SHP77 treated with DMSO at 0.1 percent for 48 hours (cell line): ENCODE measurements around the gene MAN1A1.
A peak's percentile ranks its signal among the peaks of the same experiment; 100 is the strongest.

Source experiments
- DNase-seq: peaks from one replicate; lab custom pipeline; 2025; lab: John Stamatoyannopoulos, UW

Gene MAN1A1

DNA sequence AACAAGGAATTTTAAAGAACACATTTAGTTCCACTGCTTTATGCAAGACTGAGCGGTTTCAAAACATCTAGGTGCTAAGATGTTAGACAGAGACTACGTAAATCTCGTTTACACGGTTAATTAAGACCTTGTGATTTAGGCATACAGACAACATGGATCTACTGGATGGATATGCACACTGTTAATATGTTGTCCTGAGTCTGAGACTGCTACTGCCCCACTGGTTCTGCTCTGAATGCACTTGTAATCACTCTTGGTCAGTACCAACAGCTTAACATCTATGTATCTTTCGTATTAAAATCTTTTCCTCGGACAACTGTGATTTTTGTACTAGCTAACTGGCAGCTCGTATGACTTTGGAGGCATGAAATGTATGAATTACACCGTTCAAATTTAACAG is 3.1 kb downstream of the MAN1A1 start:
- no peak for DNase-seq

DNA sequence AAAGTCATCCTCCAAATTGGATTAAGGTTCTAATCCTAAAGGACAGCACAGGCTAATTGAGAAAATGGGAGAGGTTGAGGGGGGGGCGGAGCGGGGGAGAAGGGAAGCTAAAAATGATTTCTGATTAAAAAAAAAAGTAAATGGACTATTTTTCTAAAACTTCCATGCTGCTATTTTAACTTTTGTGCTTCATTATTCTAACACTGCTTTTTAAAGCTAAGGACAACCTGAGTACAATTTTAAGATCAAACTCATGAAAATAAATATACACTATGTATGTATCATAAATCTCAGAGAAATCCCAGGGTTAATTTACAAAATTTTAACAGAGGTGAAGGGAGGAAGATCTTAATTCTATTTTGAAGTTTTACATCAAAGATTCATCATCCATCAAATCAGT is 4.4 kb downstream of the MAN1A1 start:
- no peak for DNase-seq

DNA sequence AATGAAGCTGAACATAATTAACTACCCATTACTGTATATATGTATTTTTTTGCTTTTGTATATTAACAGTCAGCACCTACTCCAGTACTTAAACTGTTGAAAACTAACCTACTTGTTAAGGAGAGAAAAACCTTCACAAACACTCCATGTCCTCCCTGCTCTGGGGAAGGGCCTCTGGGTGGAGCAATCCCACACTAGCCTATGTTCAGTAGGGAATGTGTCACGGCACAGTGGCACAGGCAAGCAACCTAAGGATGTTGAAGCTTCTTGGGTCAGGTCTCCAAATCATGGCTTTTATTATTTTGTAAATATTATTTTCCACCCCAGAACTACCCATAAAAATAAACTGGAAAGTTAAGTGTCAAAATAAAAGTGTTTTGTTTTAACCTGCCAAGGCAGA is 5.3 kb downstream of the MAN1A1 start:
- DNase-seq, result no peak

DNA sequence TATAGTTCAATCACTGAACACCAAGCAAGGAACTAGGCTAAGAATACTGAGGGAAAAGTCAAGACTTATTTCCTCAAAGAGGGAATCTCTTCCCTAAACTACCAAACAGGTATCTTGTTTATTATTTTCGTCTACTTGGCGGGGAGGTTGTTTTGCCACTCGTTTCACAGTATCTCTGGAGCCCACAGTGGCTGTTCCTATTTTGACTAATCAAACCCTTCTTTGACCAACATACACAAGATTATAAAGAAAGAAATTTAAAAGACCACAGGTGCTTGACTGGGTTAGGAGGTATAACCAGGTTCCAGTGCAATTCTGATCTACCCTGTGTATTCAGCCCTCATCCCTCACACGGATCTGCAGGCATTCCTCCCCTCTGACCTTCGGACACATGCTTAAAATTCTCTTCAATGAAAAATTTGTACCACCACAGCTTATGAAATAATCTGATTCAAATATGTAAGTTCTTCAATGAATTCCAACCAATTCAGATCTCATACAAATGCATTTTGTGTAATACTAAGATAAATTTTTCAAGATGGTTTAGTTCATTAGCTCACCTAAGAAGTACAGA is 5.9 kb downstream of the MAN1A1 start:
- no peak for DNase-seq

DNA sequence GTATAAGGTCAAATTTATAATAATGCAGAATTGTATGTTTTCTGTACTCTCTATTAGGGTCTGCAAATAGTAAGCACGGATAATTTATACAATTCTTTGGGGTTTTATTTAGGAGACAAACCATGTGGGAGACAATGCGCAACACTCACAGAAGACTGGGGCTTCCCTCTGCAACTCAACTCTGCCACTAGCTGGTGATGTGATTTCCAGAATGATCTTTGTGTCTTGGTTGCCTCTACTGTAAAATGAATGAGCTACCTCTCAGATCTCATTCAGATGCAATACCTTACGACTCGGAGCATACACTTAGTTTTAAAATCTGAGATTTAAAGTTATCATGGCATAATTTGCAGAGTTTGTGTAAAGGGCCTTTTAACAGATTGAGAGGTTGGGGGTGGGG is 6.4 kb downstream of the MAN1A1 start:
- DNase-seq, result no peak

DNA sequence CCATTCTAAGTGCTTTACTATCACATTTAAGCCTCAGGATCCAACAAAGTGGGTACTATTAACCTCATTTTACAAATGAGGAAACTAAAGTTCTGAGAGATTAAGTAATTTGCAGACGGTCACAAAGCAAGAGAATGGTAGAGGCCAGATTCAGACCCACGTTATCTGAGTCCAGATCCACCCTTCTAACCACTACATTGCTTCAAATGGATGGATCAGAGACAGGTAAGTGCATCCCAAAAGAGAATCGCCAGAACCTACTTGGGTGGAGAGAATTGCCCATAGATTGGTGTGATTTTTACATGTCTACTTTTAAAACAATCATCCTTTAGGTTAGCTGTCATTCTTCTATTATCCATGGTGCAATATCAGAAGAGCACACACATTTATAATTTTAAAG is 7.1 kb downstream of the MAN1A1 start:
- no peak for DNase-seq

DNA sequence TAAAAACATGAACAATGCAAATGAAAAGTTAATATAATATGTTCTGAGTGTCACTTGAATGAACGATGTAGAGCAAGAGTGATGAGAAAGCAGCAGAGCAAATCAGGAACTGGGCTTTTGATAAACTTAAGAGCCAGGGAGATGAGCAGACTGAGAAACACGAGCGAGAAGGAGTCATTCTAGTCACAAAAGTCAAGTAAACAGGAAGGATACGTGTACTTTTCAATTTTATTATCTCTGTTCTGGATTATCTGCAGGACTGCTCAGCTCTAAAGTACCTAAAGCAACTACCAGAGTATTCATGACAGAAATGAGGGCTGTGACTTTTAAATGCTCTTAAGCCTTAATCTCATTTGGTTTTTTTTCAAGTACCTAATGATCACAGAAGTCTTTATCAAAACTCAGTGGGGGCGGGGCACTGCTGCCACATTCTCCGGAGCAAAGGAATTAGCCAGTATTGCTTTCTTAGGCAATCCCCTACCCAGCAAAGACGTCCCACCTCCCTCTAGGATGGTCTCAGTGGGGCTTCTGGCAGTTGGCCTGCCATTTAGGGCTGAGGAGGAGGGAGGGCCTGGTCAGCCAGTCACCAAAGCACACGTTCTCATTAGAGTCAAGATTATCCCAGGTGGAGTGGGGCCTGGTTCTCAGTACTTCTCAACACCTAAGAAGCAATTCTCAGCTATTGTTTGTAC is 8.6 kb downstream of the MAN1A1 start:
- DNase-seq, result no peak

DNA sequence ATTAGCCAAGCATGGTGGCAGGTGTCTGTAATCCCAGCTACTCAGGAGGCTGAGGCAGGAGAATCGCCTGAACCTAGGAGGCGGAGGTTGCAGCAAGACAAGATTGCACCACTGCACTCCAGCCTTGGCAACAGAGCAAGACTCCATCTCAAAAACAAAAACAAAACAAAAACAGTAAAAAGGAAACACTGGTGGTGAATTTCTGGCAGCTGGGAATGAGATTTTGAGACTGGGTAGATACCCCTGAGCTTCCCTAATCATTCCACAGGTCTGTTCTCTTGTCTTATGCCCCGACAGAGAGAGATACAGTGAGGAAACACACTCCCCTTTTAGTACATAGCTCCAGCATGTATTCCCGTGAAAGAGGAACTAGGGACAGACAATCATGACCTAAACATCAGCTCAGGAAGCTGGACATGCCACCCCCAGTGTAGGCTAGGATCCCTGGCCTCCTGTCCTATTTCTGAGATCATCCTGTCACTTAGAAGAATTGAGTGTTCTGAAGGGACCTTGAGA is 9.6 kb downstream of the MAN1A1 start:
- DNase-seq, result no peak

DNA sequence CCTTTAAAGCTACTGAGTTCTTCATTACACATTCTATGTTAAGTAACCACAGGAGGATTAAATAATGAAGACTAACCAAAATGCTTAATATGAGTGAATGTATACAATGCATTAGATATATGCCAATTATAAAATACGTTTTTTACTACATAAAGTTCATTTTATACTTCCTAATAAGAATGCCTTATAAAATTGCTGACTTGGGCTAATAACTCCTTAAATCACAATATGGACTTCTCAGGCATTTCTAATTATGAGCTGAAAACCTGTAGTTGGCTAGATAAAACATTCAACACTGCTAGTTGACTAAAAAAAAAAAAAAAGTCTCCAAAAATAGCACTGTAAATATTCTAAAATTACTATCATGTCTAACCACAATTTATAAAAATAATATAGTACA is 11.8 kb downstream of the MAN1A1 start:
- DNase-seq, result no peak

DNA sequence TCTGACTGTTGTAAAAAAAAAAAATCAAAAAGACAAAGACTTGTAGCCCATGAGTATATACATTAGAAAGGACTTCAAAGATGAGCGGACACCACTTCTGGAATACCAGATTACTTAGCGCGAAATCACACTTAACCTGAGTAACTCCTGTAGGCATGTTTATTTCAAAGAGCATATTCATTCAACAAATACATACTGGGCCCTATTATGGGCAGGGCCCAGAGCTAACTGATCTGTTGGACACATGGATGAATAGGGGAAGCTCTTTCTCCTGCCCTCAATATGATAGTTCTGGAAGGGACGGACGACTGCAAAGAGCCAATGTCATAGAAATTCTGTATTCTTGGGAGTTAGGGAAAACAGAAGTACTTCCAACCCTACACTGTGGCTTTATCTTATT is 12.3 kb downstream of the MAN1A1 start:
- DNase-seq, result no peak

DNA sequence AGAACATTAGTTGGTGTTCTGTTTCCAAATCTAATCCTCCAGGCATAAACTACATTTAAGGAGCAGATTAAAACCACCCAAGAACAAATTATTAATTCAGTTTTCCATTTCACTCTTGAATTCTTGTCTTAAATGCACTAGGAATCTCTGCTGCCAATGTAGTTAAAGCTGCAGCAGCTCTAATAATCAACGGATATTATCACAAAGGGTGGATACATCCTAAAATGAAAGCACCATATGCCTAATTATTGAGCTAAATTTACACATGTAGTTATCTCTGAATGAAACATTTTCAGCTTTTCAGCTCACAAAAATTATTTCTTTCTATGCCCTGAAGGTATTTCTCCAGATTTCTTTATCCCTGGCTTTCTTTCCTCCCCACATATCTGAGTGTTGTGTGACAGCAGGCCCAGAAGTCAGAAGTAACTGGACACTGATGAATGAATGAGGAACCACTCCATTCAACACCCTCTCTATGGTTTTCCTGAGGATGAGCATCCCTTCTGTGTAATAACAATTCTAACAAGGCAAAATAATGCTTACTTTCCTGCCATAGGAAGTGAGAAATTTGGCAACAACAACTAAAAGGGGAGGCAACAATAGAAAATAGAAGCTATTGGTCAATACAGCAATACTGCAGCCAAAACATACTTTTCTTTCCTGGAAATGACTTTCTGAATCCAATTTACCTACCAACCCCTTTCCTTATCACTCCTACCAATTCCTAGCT is 14.9 kb downstream of the MAN1A1 start:
- no peak for DNase-seq

DNA sequence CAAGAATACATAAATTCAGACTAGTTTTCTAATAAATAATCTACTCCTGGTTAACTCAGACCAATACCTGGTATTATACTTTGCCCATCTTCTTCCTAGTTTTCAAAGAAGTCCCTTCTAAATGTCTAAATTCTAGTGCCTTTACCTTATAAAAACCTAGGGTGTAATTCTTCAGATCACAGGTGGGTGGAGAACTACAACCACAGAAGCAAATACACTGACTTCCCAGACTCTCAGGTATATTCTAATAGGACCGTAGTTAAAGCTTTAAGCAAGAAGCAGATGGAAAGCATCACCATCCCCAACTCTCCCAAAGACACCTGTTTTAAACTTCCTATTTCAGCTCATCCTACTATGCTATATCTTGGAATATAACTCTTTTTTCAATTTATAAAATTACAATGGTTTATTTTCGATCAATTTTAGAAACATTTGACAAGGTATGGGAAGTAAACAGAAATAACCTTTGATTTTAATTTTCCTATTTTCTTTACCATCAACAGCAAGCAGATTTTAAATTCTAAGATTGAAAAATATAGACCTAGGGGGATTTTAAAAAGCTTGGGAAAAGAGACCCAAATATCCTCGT is 15.8 kb downstream of the MAN1A1 start:
- peak; percentile 10 for DNase-seq

DNA sequence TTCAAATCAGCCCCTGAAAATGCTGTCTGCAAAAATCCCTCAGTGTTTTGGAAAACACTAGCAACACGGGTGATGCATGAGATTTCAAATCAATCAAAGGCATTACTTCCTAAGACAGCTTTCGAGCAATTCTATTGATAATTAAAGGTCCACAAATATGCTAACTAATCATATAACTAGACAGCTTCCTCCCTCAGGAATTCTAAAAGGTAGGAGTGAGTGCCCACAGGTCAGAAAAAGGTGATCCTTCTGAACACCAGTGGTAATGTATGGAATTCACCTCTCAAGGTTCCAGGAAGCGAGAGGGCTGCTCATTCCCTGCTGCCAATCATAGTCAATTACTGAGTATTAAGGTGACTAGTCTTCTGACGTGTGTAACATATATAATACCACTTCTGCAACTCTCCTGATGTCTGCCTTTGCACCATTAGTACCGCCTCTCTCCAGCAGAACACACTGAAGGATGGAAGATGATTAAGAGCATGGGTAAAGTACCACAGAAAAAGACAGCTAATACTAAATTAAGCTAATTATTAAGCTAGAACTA is 16.4 kb downstream of the MAN1A1 start:
- DNase-seq, result no peak

DNA sequence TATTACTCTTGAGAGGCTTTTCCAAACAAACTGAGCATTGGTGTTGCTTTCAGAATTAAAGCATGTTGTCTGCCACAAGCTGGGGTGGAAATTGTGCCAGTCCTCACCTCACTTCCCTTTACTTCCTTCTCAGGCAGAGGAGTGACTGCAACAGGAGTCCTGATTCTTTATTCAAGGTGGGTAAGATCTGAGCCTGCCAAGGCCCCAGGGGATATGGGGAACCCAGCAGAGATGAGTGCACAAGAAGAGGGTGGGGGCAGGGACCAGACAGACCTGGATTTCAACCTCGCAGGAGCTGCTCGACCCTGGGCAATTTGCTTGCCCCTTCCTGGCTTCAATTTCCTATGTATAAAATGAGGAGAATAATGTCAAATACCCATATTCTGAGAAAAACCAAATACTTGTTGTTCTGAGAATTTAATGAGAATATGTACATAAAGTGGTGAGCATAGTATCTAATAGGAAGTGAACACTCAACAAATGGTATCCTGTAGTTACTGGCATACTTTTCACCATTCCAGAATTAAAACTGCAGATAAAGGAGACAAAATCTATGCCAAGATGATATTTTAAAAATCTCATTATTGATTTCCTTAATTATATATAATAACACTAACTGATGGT is 17.8 kb downstream of the MAN1A1 start:
- DNase-seq, result no peak

DNA sequence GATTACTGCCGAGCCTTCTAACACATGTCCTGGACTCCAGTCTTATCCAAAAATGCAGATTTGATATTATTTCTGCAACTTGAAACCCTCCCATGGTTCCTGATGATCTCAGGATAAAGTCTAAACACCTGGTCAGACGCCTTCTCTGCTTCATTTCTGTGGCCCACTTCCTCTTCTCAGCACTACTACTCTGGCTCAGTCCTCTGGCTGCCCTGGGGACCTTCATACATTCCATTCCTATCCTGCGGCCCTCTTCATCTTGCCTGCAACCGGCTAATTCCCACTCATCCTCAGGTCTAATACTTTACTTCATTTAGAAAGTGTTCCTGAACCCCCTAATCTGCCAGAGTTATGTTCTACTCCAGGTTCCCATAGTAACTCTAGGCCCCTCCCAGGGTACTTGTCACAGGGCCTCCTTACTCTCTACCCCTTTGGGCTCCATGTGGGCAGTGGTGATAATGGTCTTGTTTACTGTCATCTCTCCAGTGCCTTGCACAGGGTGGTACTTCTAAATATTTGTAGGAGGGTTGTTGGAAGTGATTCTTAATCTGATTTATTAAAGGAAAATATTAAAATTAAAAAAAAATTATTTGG is 18.9 kb downstream of the MAN1A1 start:
- no peak for DNase-seq

DNA sequence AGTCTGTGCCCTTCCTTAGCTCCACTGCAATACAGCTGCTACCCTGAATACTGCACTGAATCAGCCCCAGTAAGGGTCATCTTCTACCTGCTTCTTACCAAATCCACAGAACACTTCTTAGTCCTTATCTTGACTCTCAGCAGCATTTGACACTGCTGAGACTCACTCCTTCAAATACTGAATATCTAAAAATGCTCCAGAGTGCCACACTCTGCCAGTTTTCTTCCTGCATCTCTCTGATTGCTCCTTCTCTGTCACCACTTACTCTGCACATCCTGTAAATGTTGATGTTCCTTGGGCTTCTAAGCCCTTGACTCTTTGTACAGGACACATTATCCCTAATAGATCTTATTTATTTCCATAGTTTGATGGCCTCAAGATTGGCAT is 19.8 kb downstream of the MAN1A1 start:
- DNase-seq, result no peak

DNA sequence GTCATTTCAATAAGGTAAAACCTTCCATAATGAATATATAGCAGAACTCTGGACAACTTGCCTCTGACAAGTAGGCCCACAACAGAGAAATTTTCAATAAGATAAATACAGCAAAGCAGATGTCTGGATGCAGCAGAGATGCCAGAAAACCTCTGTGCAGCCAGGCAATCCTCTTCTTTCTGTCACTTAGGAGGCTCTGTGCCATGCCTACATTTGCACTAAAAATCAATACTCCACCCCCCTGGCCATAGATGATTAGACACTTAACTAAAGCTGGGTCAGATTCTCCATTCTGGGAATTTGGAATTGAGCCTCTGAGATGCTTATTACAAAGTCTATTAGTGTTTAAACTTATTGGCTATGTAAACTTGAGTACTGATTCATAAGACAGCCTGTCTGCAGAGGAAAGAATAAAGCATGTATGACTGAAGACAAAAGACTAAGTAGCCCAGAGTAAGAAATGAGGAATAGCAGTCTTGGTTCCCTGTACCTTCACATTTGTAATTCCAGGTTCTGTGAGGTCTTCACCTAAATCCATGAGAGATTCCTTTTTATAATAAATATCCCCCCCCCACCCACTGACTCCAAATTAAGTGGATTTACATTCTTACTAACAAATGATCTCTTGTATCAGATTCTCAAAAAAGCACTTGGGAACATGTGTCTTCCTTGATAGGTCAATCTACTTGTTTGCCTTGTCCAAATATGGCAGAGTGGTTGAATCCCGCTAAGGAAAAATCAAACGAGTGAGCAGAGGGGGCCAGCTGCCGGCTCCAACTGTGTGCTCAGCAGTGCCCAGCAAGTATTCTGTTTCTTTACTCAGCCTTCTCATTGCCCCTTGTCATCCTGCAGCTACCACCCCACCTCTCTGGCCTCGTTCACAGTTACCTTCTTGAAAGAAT is 20.4 kb downstream of the MAN1A1 start:
- no peak for DNase-seq

DNA sequence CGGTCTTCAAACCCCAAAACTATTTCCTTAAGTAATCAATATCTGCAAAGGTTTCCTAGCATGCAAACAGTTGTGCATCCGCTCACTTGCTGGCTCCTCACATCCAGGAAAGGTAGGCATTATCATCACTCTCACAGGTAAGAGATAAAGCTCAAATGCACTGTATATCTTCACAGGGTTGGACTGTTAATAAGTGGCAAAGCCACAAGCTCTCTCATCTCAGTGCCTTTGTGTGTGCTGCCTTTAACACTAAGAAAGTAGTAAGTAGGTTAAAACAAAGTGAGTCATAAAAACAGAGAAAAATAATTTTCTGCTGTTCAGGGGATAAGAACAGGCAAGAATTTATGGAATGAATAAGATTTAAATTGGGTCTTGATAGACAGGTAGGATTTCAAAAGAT is 21.3 kb downstream of the MAN1A1 start:
- no peak for DNase-seq

DNA sequence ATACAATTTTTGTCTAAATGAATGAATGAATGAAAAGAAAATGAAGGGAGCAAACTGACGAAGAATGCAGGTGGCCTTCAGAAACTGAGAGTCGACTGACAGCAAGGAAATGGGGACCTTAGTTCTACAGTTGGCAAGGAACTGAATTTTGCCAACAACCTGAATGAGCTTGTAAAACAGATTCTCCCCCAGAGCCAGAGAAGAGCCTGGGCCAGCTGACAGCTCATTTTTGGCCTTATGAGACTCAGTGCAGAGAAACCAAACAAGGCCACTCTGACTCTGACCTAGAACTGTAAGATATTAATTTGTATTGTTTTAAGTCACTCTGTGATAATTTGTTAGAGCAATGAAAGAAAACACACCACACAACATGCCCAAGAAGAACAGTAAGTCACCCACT is 21.8 kb downstream of the MAN1A1 start:
- no peak for DNase-seq

DNA sequence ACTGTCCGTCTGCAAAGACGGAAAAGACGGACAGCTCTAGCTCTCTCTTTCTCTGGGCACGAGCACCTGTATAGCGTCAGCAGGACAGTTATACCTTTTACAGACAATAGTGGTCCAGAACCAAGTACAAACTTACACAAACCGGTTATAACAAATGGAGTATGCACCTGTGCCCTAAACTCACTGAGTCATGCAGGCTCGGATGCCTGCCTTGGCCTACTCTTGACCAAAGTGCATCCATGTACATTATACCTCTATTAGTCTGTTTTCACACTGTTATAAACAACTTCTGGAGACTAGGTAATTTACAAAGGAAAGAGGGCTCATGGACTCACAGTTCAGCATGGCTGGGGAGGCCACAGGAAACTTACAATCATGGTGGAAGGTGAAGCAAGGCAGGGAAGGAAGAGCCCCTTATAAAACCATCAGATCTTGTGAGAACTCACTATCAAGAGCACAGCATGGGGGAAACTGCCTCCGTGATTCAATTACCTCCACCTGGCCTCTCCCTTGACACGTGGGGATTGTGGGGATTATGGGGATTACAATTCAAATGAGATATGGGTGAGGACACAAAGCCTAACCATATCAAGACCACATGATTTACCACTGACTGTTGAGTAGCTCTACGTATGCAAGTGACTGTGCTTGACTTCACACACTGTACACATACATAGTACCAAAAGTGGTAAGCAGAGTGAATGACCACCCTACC is 23.1 kb downstream of the MAN1A1 start:
- no peak for DNase-seq
